Measurements from ENCODE around the gene ANKRD60. TPM values are rescaled to one million over a fixed set of nuclear protein-coding genes. Genes with fewer than 3 reads are reported as not detected.

Gene ANKRD60
- total RNA-seq, 2 donors from 2014 or later = not detected

- WGBS, 2 donors = 91 to 96% methylated on average over 9 of the region's 9 CpGs
- intact Hi-C loops (cut with DNase I) = no loop called here
- H3K4me3 ChIP-seq = no peak overlapping the region
- DNase-seq (no peak), ATAC-seq (no peak)
- no peaks in the 10 kb centered on the region for H3K36me3 ChIP-seq (replicated peaks in 1 of 2; ENCODE audit: insufficient read depth in 1 of 2, low read depth in 2 of 2)
- no peaks in the 10 kb centered on the region for H3K9me3 ChIP-seq
- no peaks in the 10 kb centered on the region for H3K27me3 ChIP-seq
- H3K4me1 ChIP-seq = no peaks in the 10 kb centered on the region
- H3K27ac ChIP-seq = no peak overlapping the region
- TF ChIP-seq POLR2A (IDR thresholded peaks at IDR 0.05) (no peak), CTCF (IDR thresholded peaks at IDR 0.05) (no peak)
Observed at GRCh38 chr20:58271606-58272351, 43.3 kb upstream of the ANKRD60 start.

- Histone ChIP-seq H3K27me3 (no peaks in the 10 kb centered on the region), H3K4me1 (no peaks in the 10 kb centered on the region), H3K4me3 (no peak overlapping the region), H3K36me3 (replicated peaks in 1 of 2; ENCODE audit: insufficient read depth in 1 of 2, low read depth in 2 of 2) (no peaks in the 10 kb centered on the region), H3K27ac (no peak overlapping the region), H3K9me3 (no peaks in the 10 kb centered on the region)
- intact Hi-C loops (cut with DNase I) = no loop called here
- no peak for ATAC-seq
- no peak for TF ChIP-seq CTCF (IDR thresholded peaks at IDR 0.05)
- TF ChIP-seq POLR2A (IDR thresholded peaks at IDR 0.05) = no peak
- DNase-seq = no peak
- WGBS, 2 donors = 81 to 82% methylated on average over 13 of the region's 13 CpGs
Observed at GRCh38 chr20:58268936-58269619, 40.6 kb upstream of the ANKRD60 start.

GRCh38 chr20:58268421-58268821 is 40.0 kb upstream of the ANKRD60 start:
- DNase-seq (no peak), ATAC-seq (no peak)
- WGBS, 2 donors = 75 to 82% methylated on average over 7 of the region's 7 CpGs
- Histone ChIP-seq H3K36me3 (replicated peaks in 1 of 2; ENCODE audit: insufficient read depth in 1 of 2, low read depth in 2 of 2) (no peaks in the 10 kb centered on the region), H3K4me1 (no peaks in the 10 kb centered on the region), H3K9me3 (no peaks in the 10 kb centered on the region), H3K27me3 (no peaks in the 10 kb centered on the region), H3K27ac (no peak overlapping the region), H3K4me3 (no peak overlapping the region)
- intact Hi-C loops (cut with DNase I) = no loop called here
- TF ChIP-seq POLR2A (IDR thresholded peaks at IDR 0.05) = no peak
- no peak for TF ChIP-seq CTCF (IDR thresholded peaks at IDR 0.05)

GRCh38 chr20:58267389-58268215 is 39.1 kb upstream of the ANKRD60 start:
- no peak for TF ChIP-seq CTCF (IDR thresholded peaks at IDR 0.05)
- no peak for TF ChIP-seq POLR2A (IDR thresholded peaks at IDR 0.05)
- intact Hi-C loops (cut with DNase I) = no loop called here
- Histone ChIP-seq H3K27me3 (no peaks in the 10 kb centered on the region), H3K36me3 (replicated peaks in 1 of 2; ENCODE audit: insufficient read depth in 1 of 2, low read depth in 2 of 2) (no peaks in the 10 kb centered on the region), H3K27ac (no peak overlapping the region), H3K9me3 (no peaks in the 10 kb centered on the region), H3K4me1 (no peaks in the 10 kb centered on the region), H3K4me3 (no peak overlapping the region)
- 76 to 86% methylated on average over 9 of the region's 9 CpGs for WGBS, 2 donors
- DNase-seq = no peak
- ATAC-seq = no peak
